Tibial nerve (tissue), 4 donors: ENCODE measurements around the gene PGD. TPM values are rescaled to one million over a fixed set of nuclear protein-coding genes. Genes with fewer than 3 reads are reported as not detected.

Experiments used
- DNase-seq, 2 donors: peaks; one replicate each; pipeline ENCODE4 v3.0.0-alpha.2; 2019; ENCODE audit warnings: low spot score in 2 of 2
- H3K27ac ChIP-seq, 4 donors: fragments of 200-600 bp; sonication (generic) in 3 of 4; one replicate each; pipeline ENCODE4 v1.5.1; 2017 to 2019; ENCODE audit warnings: mild to moderate bottlenecking in 1 of 4
- H3K27me3 ChIP-seq, 2 donors: fragments of 200-600 bp; sonication (generic) in 1 of 2; one replicate each; pipeline versions ENCODE4 v1.5.1 to v1.6.0; 2017 to 2019
- H3K36me3 ChIP-seq, 3 donors: fragments of 200-600 bp; sonication (generic); one replicate each; pipeline ENCODE4 v1.5.1; 2018 to 2019
- H3K4me1 ChIP-seq, 4 donors: fragments of 200-600 bp; sonication (generic) in 3 of 4; one replicate each; pipeline ENCODE4 v1.5.1; 2017 to 2019
- H3K4me3 ChIP-seq, 4 donors: fragments of 200-600 bp; sonication (generic) in 3 of 4; one replicate each; pipeline ENCODE4 v1.5.1; 2017 to 2019; ENCODE audit warnings: mild to moderate bottlenecking in 1 of 4, moderate library complexity in 1 of 4
- H3K9me3 ChIP-seq, 4 donors: fragments of 200-600 bp; sonication (generic) in 3 of 4; one replicate each; pipeline ENCODE4 v1.5.1; 2017 to 2019
- CTCF ChIP-seq, 5 experiments: fragments of 200-600 bp in 3 of 5; fragments of 450-650 bp in 2 of 5; sonication (generic) in 3 of 5; IDR thresholded peaks; one replicate each; pipeline ENCODE4 v1.5.1; 2016 to 2019; ENCODE audit warnings: antibody characterized with exemption in 5 of 5, mild to moderate bottlenecking in 3 of 5, moderate library complexity in 2 of 5
- EP300 ChIP-seq, 2 donors: sonication (generic); formaldehyde crosslinking; IDR thresholded peaks; one replicate each; pipeline ENCODE4 v1.6.1; 2017; ENCODE audit warnings: antibody characterized with exemption in 2 of 2, mild to moderate bottlenecking in 1 of 2
- POLR2A ChIP-seq, 2 donors: fragments of 450-650 bp; IDR thresholded peaks; one replicate each; pipeline ENCODE4 v1.6.1; 2017; ENCODE audit warnings: antibody characterized with exemption in 2 of 2, mild to moderate bottlenecking in 2 of 2, moderate library complexity in 2 of 2
- WGBS, 2 donors: methylation state at CpG; one replicate each; pipeline ENCODE4 v1.1.5; 2018; 5-methylcytosine and 5-hydroxymethylcytosine counted together
- total RNA-seq, 4 donors: library from RNA; depleted of rRNA; stranded (reverse); fragments of >200 nt; gene quantifications; one replicate each; pipeline ENCODE4 v1.1.0, GENCODE V29; 2016

The PGD gene
- total RNA-seq, 4 donors from 2014 or later: 54.5 to 160 (median 67.5) TPM

DNA sequence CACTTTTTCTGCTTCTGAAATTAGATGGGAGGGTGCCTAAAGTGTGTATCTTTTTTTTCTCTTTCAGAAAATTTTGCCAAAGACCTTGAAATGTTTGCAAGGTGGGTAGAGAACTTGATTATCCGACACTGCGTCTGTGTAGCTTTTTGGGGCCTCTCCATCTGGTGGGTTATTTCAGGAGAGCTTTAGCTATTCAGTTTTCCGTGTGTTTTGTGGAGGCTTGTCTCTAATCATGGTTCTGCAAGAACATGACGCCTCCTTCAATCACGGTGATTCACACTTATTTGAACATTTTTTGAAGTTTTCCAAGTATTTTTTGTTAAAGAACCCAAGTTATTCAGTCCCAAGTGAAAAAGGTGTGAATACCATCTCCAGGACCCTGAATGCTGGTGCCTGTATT, 35.7 kb downstream of the PGD start:
- Histone ChIP-seq H3K4me1 (peaks cover 0 to 21% (median 5%) of the 10 kb centered on the region in 4 donors), H3K27ac (no peak overlapping the region), H3K36me3 (peaks cover 0 to 10% (median 0%) of the 10 kb centered on the region in 3 donors), H3K9me3 (no peaks in the 10 kb centered on the region), H3K27me3 (no peaks in the 10 kb centered on the region), H3K4me3 (no peak overlapping the region)
- DNase-seq: no peak
- WGBS, 2 donors: 87 to 90% methylated on average over 5 of the region's 5 CpGs
- TF ChIP-seq EP300 (IDR thresholded peaks at IDR 0.05) (no peak), CTCF (IDR thresholded peaks at IDR 0.05) (no peak), POLR2A (IDR thresholded peaks at IDR 0.05) (no peak)

DNA sequence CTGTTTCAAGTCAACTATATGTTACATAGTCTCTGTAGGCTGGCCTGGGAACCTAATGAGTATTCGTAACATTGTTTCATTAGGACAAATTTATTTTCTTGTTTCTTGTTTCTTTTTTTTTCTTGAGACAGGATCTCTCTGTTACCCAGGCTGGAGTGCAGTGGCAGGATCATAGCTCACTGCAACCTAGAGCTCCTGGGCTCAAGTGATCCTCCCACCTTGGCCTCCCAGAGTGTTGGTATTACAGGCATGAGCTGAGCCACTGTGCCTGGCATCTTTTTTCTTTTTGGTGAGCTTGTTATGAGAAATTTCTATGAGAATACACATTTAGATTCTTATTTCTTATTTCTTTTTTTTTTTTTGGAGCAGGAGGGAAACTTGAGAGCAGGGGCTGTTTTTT, 38.2 kb downstream of the PGD start:
- Histone ChIP-seq H3K4me3 (no peak overlapping the region), H3K4me1 (peaks cover 0 to 4% (median 0%) of the 10 kb centered on the region in 4 donors), H3K9me3 (no peaks in the 10 kb centered on the region), H3K27me3 (no peaks in the 10 kb centered on the region), H3K36me3 (peaks cover 0 to 34% (median 0%) of the 10 kb centered on the region in 3 donors), H3K27ac (no peak overlapping the region)
- WGBS, 2 donors: 93% methylated on average over 1 of the region's 1 CpG
- no peak for TF ChIP-seq CTCF (IDR thresholded peaks at IDR 0.05)
- no peak for TF ChIP-seq POLR2A (IDR thresholded peaks at IDR 0.05)
- TF ChIP-seq EP300 (IDR thresholded peaks at IDR 0.05): no peak
- no peak for DNase-seq

- Histone ChIP-seq H3K9me3 (no peaks in the 10 kb centered on the region), H3K4me1 (no peaks in the 10 kb centered on the region), H3K27ac (no peak overlapping the region), H3K4me3 (no peak overlapping the region), H3K27me3 (no peaks in the 10 kb centered on the region), H3K36me3 (peaks cover 0 to 38% (median 0%) of the 10 kb centered on the region in 3 donors)
- no peak for DNase-seq
- WGBS, 2 donors: 78 to 81% methylated on average over 7 of the region's 7 CpGs
- TF ChIP-seq EP300 (IDR thresholded peaks at IDR 0.05) (no peak), POLR2A (IDR thresholded peaks at IDR 0.05) (no peak), CTCF (IDR thresholded peaks at IDR 0.05) (no peak)
Observed at GRCh38 chr1:10438677-10439163, 39.9 kb downstream of the PGD start.

DNA sequence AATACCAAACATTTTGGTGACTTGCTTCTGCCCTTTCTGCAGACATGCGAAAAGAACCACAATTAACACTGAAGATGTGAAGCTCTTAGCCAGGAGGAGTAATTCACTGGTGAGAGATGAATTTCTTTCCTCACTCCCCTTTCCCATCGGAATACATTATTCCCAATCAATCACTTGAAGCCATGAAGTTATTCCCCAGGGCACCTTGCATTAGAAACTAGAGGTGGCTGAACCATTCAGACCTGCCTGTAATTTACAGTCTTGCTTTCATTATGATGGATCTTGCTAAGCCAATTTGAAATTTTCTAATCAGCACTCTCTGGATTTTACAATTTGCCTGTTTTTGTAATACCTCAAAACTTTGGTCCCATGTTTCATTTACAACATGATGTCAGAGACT, 41.4 kb downstream of the PGD start:
- 93 to 96% methylated on average over 2 of the region's 2 CpGs for WGBS, 2 donors
- no peaks in the 10 kb centered on the region for H3K9me3 ChIP-seq
- DNase-seq: no peak

DNA sequence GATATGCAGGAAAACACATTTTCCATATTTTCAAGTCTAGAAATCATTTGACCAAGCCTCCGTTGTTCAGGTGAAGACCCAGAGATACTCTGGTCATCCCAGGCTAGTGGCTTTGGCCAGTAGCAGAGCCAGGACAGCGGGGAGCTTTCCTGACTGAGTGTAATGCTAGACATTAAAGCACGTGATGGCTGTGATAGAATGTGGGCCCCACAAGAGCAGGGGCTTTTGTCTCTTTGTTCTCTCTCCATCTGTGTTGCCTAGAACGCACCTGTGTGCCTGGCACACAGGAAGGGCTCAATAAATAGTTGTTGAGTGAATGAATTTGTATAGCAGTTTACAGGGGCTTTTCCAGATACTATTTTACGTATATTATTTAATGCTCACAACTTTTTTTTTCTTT, 41.9 kb downstream of the PGD start:
- Histone ChIP-seq H3K36me3 (peaks cover 0 to 49% (median 0%) of the 10 kb centered on the region in 3 donors), H3K4me3 (no peak overlapping the region), H3K9me3 (no peaks in the 10 kb centered on the region), H3K27me3 (no peaks in the 10 kb centered on the region), H3K27ac (no peak overlapping the region), H3K4me1 (no peaks in the 10 kb centered on the region)
- TF ChIP-seq POLR2A (IDR thresholded peaks at IDR 0.05) (no peak), EP300 (IDR thresholded peaks at IDR 0.05) (no peak), CTCF (IDR thresholded peaks at IDR 0.05) (no peak)
- no peak for DNase-seq
- WGBS, 2 donors: 88 to 89% methylated on average over 5 of the region's 5 CpGs

More for the DNA sequence above, 41.4 kb downstream of the PGD start:
- TF ChIP-seq CTCF (IDR thresholded peaks at IDR 0.05) (no peak), EP300 (IDR thresholded peaks at IDR 0.05) (no peak), POLR2A (IDR thresholded peaks at IDR 0.05) (no peak)
- H3K27me3 ChIP-seq: no peaks in the 10 kb centered on the region
- H3K36me3 ChIP-seq: peaks cover 0 to 45% (median 0%) of the 10 kb centered on the region in 3 donors
- H3K4me3 ChIP-seq: no peak overlapping the region
- no peaks in the 10 kb centered on the region for H3K4me1 ChIP-seq
- no peak overlapping the region for H3K27ac ChIP-seq
